GM13976 (cell line): Measurements from ENCODE around the gene BANF2.

Experiments
- DNase-seq: peaks from one replicate; pipeline ENCODE4 v3.0.0; 2012; ENCODE audit warnings: low spot score
- in situ Hi-C: fragments of 300-500 bp; cut with MboI; formaldehyde crosslinking; loops from one replicate; pipeline ENCODE4 v1.12.0; 2022; ENCODE audit warnings: low sequenced_read_pairs, mixed read lengths, inconsistent platforms; ENCODE audit not compliant: unreplicated experiment
- TF ChIP-seq, protein P1 (sequence below): IDR thresholded peaks from 2 replicates; pipeline ENCODE4 v1.5.1; 2012; ENCODE audit warnings: borderline replicate concordance, mild to moderate bottlenecking; ENCODE audit not compliant: insufficient read depth; ENCODE audit errors: extremely low read depth, missing control alignments, control extremely low read depth

BANF2 gene

DNA sequence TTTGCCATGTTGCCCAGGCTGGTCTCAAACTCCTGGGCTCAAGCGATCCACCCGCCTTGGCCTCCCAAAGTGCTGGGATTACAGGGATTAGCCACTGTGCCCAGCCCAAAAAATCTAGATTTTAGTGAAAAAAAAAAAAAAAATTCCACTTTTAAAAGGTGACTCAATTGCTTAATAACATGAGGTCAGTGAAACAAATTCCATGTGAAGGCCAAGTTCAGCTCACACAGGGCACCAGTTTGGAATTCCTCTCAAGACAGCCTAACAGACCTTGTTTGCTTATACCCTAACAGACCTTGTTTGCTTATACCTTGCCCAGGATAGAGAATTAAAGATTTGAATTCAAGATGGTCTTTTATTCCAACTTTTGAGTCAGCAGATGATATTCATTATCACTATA, 22.8 kb upstream of the BANF2 start:
- TF ChIP-seq, protein P1, sequence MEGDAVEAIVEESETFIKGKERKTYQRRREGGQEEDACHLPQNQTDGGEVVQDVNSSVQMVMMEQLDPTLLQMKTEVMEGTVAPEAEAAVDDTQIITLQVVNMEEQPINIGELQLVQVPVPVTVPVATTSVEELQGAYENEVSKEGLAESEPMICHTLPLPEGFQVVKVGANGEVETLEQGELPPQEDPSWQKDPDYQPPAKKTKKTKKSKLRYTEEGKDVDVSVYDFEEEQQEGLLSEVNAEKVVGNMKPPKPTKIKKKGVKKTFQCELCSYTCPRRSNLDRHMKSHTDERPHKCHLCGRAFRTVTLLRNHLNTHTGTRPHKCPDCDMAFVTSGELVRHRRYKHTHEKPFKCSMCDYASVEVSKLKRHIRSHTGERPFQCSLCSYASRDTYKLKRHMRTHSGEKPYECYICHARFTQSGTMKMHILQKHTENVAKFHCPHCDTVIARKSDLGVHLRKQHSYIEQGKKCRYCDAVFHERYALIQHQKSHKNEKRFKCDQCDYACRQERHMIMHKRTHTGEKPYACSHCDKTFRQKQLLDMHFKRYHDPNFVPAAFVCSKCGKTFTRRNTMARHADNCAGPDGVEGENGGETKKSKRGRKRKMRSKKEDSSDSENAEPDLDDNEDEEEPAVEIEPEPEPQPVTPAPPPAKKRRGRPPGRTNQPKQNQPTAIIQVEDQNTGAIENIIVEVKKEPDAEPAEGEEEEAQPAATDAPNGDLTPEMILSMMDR: no peak
- in situ Hi-C loops: no loop called here
- no peak for DNase-seq

DNA sequence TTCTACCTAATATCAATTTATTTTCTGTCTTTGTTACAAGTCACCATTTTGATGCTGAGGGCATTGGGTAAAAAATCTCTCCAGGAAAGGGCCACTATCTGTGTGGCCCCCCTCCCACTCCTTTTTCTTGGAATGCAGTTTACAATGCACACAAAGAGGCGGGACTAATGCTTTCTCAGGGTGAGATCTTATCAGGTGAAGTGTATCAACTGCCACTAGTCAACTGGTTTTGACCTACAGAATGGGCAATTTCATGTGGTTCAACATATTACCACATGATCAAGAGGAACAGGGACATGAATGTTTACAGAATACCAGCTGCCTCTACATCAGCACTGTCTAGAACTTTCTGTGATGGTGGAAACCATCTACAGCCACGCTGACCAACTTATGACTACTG, 21.5 kb upstream of the BANF2 start:
- in situ Hi-C loops: no loop called here
- TF ChIP-seq, protein P1: no peak

DNA sequence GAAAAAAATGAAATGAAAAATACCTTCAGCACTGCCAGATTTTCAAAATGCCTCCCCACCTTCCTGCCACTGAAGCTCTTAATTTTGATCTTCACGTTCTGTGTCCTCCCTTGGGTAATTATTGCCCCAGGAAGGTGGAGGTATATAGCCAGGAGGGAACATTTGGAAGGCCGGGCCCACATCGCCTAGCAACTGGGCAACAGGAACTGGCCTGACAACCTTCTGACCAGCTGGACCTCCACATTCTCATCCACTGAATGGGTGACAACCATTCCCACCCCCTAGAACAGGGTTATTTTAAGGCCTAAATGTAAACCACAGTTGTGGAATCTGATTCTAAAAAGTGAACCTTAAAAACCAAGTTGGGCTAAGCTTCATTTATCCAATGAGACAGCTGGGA, 20.9 kb upstream of the BANF2 start:
- no peak for DNase-seq
- TF ChIP-seq, protein P1: no peak
- in situ Hi-C loops: no loop called here

More for the DNA sequence above, 21.5 kb upstream of the BANF2 start:
- DNase-seq: no peak

DNA sequence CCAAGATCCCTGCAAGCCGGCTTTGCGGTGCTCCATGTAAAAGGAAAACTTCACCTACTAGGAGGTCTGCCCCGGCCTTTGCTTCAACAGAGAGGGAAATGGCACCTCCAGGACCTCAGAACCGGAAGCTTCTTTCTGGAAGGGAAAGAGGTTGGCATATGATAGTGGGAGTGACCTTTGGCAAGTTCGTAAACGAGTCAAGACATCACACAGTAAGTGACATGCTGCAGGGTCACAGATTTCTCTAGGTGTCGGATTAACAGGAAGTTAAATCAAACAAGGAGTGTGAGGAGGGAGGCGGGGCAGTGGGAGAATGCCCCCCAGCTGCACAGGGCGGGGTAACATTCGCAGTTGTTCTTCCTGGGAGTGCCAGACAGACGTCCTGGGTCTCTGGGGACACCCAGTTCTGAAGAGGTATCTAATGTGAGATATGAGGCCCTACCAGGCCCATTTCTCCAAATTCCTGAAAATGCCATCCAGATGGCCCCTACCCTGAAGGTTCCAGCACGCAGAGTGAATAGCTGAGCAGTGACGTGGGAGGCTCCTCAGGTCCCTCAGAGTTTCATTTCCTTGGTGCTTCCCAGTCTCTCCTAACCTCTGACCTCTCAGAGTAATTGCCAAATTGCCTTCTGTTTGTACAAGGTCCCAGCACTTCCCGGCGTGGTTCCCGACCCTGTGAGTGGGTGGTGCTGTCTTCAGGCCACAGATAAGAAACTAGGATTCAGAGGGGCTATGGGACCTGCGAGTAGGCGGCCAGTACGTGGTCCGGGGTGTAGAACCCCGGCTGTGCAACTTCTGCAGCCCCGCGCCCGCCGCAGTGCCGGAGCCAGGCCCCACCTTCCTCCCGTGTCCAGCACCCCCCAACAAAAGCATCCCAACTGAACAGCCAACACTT, 19.6 kb upstream of the BANF2 start:
- DNase-seq: no peak
- TF ChIP-seq, protein P1: no peak
- in situ Hi-C loops: no loop called here

DNA sequence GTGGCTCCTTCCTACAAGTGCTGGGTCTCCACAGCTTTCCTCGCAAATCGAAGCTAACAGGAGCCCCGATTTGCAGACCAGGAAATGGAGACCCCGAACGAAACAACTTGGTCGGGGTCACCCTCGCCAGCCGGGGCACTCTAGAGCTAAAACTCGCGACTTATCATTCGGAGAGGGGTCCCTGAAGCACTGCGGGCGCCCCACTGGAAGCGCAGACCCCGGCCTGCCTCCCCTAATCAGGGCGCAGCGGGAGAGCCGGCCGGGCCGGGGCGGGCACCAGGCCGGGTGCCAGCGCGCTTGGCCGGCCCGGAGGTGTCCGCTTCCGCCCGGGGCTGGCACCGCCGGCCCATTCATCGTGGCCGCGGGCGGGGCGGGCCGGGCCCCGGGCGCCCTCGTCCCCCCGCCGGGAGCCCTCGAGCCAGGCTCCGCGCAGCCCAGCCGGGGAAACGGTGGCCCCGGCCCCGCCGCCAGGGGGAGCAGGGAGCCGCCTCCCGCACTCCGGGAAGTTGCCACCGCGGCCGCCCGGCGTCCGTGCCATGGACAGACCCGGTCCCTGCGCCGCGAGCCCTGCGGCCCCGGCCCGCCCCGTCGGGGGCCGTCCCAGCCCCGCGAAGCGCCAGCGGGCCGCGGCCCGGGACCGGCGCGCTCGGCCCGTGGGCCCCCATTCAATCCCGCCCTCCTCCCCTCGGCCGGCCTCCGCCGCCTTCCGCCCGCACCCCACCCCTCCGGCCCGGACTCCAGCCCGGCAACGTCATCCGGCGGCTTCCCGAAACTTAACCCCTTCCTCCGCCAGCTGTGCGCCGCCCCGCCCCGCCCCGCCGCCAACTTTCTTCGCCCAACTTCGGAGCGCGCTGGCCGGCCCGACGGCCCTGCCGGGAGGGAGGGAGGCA, 18.7 kb upstream of the BANF2 start:
- TF ChIP-seq, protein P1: peak; percentile 92
- DNase-seq: peak; percentile 92
- in situ Hi-C loops: no loop called here

DNA sequence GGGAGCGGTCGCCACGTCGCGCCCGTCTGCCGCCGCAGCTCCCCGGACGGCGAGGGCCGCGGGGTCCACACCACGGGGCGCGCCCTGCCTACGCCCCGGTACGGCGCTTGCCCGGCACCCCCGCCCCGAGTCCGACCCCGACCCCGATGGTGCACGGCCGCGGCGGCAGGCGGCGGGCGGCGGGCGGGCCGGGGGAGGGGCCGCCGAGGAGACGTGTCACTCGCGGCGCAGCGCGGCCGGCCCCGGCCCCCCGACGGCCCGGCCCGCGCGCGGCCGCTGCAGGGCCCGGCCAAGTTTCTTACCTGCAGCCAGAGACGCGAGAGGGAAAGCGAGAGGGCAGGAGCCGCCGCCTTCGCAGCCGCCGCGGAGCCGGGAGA, 18.1 kb upstream of the BANF2 start:
- no peak for DNase-seq
- in situ Hi-C loops: no loop called here
- TF ChIP-seq, protein P1: no peak
